HG03175 (cell line): Measurements from ENCODE around the gene CACNA2D1.
"Not testable (repeated sequence)": the region's sequence is repeated elsewhere in the genome, so short reads cannot be mapped to it uniquely, and the experiment has no call there.

Experiments used
- ATAC-seq: cut with Tn5 transposase; IDR thresholded peaks from one replicate; pipeline ENCODE4 v1.9.1; 2021; ENCODE audit warnings: mild to moderate bottlenecking, moderate library complexity; ENCODE audit not compliant: unreplicated experiment

Gene CACNA2D1

GRCh38 chr7:82053453-82054032 is 390.0 kb downstream of the CACNA2D1 start:
- no peak for ATAC-seq

- no peak for ATAC-seq
Measured at GRCh38 chr7:82051601-82052000, 392.0 kb downstream of the CACNA2D1 start.

- no peak for ATAC-seq
Measured at GRCh38 chr7:82050792-82051191, 392.8 kb downstream of the CACNA2D1 start.

- no peak for ATAC-seq
Measured at GRCh38 chr7:82049891-82050533, 393.6 kb downstream of the CACNA2D1 start.

- no peak for ATAC-seq
Measured at GRCh38 chr7:82049442-82049841, 394.1 kb downstream of the CACNA2D1 start.

GRCh38 chr7:82044497-82045080 is 399.0 kb downstream of the CACNA2D1 start:
- peak; percentile 61 for ATAC-seq

- ATAC-seq: no peak
Measured at GRCh38 chr7:82039621-82040020, 404.0 kb downstream of the CACNA2D1 start.

- ATAC-seq: no peak
Measured at GRCh38 chr7:82036146-82036886, 407.3 kb downstream of the CACNA2D1 start.

GRCh38 chr7:82035456-82035855 is 408.1 kb downstream of the CACNA2D1 start:
- no peak for ATAC-seq

GRCh38 chr7:82032901-82033300 is 410.7 kb downstream of the CACNA2D1 start:
- no peak for ATAC-seq

GRCh38 chr7:82029236-82029913 is 414.2 kb downstream of the CACNA2D1 start:
- no peak for ATAC-seq

- ATAC-seq: no peak
Measured at GRCh38 chr7:82028097-82028496, 415.5 kb downstream of the CACNA2D1 start.

GRCh38 chr7:82021713-82022112 is 421.9 kb downstream of the CACNA2D1 start:
- no peak for ATAC-seq

- no peak for ATAC-seq
Measured at GRCh38 chr7:82021036-82021435, 422.5 kb downstream of the CACNA2D1 start.

GRCh38 chr7:82019551-82020475 is 423.8 kb downstream of the CACNA2D1 start:
- ATAC-seq: no peak

GRCh38 chr7:82018226-82018625 is 425.4 kb downstream of the CACNA2D1 start:
- ATAC-seq: no peak

- ATAC-seq: no peak
Measured at GRCh38 chr7:82017334-82017943, 426.1 kb downstream of the CACNA2D1 start.

GRCh38 chr7:82015751-82016150 is 427.8 kb downstream of the CACNA2D1 start:
- ATAC-seq: no peak

- not testable (repeated sequence) for ATAC-seq
Measured at GRCh38 chr7:82014574-82014973, 429.0 kb downstream of the CACNA2D1 start.

- ATAC-seq: no peak
Measured at GRCh38 chr7:82012453-82012852, 431.1 kb downstream of the CACNA2D1 start.
